GM12864 (cell line): ENCODE data around the gene CDHR4.

Experiments
- DNase-seq: peaks from one replicate; pipeline ENCODE4 v3.0.0-alpha.2; 2011; ENCODE audit warnings: low read depth
- H3K4me3 ChIP-seq: 2 replicates; pipeline ENCODE4 v1.5.1; 2011; ENCODE audit warnings: mild to moderate bottlenecking, low read depth, low read length, control low read depth
- CTCF ChIP-seq: IDR thresholded peaks from 2 replicates; pipeline ENCODE4 v1.5.1; 2011; ENCODE audit warnings: low read depth, mild to moderate bottlenecking, moderate library complexity, low read length, control low read depth, inconsistent platforms; ENCODE audit errors: missing control alignments

Gene CDHR4

GRCh38 chr3:49799761-49800160, at the start of gene CDHR4:
TSS of gene CDHR4 (minus strand) at chr3:49799873. CDS start at chr3:49799812, 61 bp downstream.
- no peak within 1 kb of the TSS for H3K4me3 ChIP-seq
- no peak for TF ChIP-seq CTCF
- DNase-seq, result no peak

GRCh38 chr3:49845694-49846093, 46.0 kb upstream of the CDHR4 start:
- no peak overlapping the region for H3K4me3 ChIP-seq
- no peak for DNase-seq
- no peak for TF ChIP-seq CTCF

- H3K4me3 ChIP-seq, result no peak overlapping the region
- DNase-seq, result no peak
- TF ChIP-seq CTCF, result no peak
Observed at GRCh38 chr3:49844464-49845183, 45.0 kb upstream of the CDHR4 start.

GRCh38 chr3:49842843-49843517, 43.3 kb upstream of the CDHR4 start:
- TF ChIP-seq CTCF, result no peak
- DNase-seq, result no peak
- no peak overlapping the region for H3K4me3 ChIP-seq

- no peak for TF ChIP-seq CTCF
- no peak for DNase-seq
- no peak overlapping the region for H3K4me3 ChIP-seq
Observed at GRCh38 chr3:49841806-49842205, 42.1 kb upstream of the CDHR4 start.

- H3K4me3 ChIP-seq, result no peak overlapping the region
- peak; percentile 53 for TF ChIP-seq CTCF
- DNase-seq, result no peak
Observed at GRCh38 chr3:49841126-49841696, 41.5 kb upstream of the CDHR4 start.

GRCh38 chr3:49840388-49840787, 40.7 kb upstream of the CDHR4 start:
- H3K4me3 ChIP-seq, result no peak overlapping the region
- DNase-seq, result no peak
- TF ChIP-seq CTCF, result no peak
